ENCODE data around the gene GNAI1. TPM values are rescaled to one million over a fixed set of nuclear protein-coding genes. Genes with fewer than 3 reads are reported as not detected.

Gene GNAI1
- polyA plus RNA-seq, 4 donors = 55.7 to 151 (median 116) TPM

DNA sequence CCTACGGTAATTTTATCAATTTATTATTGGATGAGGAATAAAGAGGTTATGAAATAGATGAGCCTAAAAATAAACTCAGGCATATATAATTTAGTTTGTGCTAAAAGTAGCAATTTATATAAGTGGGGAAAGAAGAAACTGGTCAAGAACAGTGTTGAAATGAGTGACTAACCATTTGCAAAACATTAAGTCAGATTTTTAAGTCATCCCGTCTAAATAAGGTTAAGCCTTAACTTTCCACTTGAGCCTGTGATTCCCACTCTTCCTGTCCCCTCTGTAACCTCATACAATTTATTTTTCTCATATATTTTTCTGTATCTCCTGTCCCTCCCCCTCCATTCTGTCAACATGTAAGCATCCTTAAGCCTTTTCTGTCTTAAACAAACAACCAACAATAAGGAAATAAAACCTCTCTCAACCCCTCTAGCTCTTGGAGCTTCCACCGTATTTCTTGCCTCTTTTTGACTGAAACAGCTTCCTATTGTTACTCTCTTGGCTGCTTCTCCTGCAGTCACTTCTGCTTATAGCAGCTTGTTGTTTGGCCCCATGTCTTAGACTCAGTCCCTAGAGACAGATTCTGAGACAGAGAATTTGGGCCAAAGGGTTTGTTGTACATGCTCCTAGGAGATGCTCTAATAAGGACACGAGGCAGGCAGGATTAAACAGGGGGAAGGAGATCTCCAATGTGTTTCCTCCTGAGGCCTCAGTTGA is 109.7 kb downstream of the GNAI1 start:
- peak in 3 of 4 donors; percentile 16 to 39 (median 26) for DNase-seq (ENCODE audit: low read depth in 4 of 4, low spot score in 3 of 4)

DNA sequence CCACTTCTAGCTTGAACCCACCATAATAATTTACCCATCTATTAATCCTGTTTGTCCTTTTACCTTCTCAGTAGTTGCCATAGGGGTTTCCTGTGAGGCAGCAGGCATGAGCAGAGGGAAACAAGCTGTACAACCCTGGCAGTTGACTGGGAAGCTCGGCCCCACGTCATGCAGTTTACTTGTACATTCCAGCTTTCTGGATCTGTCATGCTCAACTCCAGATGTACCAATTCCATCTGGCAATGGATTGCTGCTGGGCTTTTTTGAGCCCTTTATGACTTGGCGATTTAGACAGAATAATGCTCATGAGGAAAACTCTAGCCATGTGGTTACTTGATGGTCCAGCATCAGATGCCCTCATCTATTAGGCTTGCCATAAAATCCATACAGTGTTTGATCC is 112.5 kb downstream of the GNAI1 start:
- no peak for DNase-seq (ENCODE audit: low read depth in 4 of 4, low spot score in 3 of 4)

DNA sequence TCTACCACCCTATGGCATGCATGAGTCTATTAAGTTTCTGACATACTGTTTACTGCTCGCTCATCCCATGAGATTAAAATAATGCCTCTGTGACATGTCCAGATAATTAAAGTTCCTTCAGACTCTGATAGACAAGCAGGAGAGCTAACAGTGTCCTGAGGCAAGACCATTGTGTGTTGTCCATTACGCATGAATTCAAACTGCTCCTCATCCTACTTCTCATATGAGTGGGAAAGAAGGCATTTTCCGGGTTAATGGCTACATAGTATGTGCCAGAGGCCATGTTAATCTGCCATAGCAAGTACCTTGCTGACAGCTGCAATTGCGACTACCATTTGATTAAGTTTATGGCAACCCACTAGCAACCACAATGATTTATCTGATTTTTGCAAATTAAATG is 113.3 kb downstream of the GNAI1 start:
- no peak for DNase-seq (ENCODE audit: low read depth in 4 of 4, low spot score in 3 of 4)

DNA sequence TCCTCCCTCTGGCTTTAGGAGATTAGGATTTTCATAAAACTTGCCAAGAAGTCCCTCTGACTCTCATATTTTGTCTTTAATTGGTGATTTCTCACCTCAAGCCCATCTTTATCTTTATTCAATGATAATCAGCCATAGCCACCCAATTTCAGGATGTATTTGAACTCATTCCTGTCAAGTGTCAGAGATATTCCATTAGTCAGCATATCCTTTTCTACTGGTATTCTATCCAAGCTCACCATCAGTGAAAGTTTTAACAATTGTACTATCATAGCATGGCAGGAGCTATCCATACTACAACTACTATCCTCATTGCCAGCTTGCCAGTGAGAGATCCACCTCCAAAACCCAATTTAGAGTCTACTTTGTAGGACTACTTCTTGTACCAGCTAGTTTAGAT is 114.6 kb downstream of the GNAI1 start:
- DNase-seq (ENCODE audit: low read depth in 4 of 4, low spot score in 3 of 4) = no peak

DNA sequence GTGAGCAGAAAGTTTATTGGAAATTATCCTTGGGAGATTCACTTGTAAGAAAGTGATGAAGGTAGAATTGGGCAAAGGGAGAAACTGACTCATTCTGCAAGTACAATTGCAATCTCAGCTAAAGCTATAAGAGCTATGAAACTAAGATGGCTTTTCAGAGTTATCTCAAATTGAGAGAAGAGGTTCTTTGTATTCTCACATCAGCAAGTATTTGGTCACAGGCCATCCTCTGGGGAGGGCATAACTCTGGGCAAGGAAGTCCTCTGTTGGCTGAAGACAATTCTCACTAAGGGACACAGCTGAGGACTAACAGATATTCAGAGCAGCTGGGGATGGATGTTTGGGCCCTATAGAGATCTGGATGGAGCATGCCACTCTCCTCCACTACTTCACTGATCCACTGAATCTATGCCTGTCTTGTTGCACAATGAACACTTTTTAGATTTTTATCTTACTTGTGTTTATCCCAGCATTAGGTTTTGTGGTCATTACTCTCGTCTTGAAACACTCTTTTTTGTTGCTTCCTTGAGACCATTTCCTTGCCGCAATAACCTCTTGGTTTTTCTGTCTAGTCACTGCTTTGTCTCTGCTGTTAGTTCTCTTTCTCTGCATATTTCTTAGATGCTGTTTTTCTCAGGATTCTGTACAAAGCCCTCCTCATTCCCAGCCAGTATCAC is 115.1 kb downstream of the GNAI1 start:
- DNase-seq (ENCODE audit: low read depth in 4 of 4, low spot score in 3 of 4) = no peak

DNA sequence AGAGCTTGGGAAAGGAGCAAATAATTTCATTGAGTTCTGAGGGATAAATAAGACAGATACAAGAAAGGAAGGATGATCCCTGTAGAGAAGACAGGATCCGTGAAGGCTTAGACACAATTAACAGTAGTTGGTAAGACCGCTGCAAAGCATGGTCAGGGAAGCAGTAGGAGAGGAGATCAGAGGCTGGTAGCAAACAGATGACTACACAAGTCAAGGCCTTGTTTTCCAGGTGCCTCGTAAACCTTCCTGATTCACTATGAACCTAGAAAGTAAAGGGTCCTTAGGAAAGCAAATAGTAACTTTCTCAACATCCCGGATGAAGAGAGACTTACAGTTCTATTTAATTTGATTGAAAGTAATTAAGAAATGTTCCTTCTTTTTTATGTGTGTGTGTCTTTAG is 118.6 kb downstream of the GNAI1 start:
- DNase-seq (ENCODE audit: low read depth in 4 of 4, low spot score in 3 of 4) = no peak

DNA sequence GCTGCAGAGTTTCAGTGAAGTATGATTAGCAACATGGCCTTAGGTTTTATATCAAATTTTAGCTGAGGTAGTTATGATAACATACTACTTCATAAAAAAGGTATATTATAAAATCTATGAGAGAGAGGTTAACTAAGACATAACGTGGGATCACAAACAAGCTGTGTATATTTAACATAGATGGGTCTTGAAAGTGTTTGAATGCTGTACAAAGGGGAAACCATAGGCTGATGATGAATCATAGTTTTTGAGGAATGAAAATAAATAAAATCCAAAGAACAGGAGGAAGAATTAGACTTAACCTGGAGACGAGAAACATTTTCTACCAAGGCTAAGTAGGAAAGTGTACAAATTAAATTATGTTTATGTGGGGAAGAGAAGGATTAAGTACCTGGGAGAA is 119.0 kb downstream of the GNAI1 start:
- DNase-seq (ENCODE audit: low read depth in 4 of 4, low spot score in 3 of 4) = no peak

DNA sequence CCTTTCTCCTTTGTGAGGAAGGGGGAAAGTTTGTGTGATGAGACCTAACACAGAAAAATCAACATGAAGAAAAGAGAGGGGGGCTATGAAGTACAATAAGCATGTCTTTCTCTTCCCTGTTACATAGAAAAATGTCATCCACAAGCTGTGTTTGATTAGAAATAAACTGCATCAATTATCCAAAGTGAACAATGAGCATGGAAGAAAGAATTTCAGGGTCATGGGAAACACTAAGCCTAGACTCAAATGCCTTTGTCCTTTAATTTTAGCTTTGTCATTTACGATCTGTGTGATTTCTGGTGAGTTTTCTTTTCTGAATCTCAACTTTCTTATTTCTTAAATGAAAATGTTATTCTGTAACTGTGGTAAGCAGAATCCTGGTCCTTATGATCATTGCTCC is 121.0 kb downstream of the GNAI1 start:
- no peak for DNase-seq (ENCODE audit: low read depth in 4 of 4, low spot score in 3 of 4)

DNA sequence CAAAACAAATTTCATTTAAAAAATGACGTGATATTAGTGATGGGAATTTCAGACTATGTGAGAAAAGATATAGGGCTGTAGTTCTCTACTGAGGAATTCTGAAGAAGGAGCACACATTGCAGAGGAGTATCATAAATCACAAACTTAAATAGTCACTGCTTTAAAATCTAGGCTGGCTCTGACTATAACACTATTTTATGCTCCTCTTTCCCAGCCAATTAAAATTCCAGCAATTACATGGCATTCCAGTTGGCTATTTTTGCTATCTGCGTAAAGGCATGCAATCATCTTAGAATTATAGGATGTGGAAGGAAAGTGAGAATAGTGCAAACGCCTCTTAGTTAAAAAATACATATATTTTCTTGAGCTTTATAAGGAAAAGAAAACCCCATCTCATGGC is 123.1 kb downstream of the GNAI1 start:
- DNase-seq (ENCODE audit: low read depth in 4 of 4, low spot score in 3 of 4) = no peak

DNA sequence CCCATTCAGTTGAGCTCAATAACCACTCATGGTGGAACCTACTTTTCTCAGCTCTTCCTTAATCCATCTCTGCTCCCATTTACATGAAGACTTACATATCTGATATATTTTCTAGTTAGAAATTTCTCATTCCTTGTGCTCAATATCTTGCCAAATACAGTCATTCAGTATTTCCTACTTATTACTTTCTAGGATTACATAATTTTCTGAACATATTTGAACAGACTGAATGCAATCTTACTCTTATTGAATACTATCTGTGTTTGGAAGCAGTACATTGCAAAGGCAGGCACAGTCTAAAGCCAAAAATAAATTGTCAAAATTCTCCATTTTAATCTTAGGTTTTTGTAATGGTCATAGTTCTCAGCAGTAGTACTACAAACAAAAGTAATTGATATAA is 126.0 kb downstream of the GNAI1 start:
- DNase-seq (ENCODE audit: low read depth in 4 of 4, low spot score in 3 of 4) = no peak

DNA sequence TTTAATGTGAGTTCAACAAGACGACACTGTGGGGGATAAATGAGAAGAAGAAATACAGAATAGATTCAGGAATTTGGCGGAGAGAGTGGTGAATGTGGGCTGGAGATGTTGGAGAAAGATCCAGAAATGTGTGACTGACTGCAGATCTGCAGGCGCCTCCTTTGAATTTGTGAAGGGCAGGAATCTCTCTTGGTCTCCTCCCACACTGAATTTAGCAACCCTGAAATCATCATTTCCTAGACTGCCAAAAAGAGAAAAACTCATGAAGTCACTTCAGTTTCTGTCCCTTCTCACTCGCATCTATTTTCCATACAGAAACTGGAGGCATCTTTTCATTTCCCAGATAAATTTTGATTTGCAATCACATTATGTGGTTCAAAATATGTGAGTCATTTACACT is 128.7 kb downstream of the GNAI1 start:
- DNase-seq (ENCODE audit: low read depth in 4 of 4, low spot score in 3 of 4) = no peak

DNA sequence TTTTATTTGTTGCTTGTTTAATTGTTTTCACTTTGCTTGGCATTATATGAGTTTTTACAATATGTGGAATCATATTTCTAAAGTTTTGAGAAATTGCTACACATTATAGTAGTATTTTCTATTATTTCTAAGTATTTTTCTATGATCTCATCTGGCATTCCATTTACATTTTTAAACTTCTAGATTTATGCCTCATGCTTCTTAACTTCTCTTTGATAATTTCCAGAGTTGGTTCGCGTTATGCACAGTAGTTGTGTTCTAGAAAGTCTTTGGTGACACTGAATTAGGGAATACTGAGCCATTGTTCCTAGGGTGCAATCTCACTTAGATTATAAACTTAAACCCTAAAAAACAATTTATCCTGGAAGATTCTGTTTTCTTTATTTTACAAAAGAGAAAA is 129.2 kb downstream of the GNAI1 start:
- DNase-seq (ENCODE audit: low read depth in 4 of 4, low spot score in 3 of 4) = no peak

DNA sequence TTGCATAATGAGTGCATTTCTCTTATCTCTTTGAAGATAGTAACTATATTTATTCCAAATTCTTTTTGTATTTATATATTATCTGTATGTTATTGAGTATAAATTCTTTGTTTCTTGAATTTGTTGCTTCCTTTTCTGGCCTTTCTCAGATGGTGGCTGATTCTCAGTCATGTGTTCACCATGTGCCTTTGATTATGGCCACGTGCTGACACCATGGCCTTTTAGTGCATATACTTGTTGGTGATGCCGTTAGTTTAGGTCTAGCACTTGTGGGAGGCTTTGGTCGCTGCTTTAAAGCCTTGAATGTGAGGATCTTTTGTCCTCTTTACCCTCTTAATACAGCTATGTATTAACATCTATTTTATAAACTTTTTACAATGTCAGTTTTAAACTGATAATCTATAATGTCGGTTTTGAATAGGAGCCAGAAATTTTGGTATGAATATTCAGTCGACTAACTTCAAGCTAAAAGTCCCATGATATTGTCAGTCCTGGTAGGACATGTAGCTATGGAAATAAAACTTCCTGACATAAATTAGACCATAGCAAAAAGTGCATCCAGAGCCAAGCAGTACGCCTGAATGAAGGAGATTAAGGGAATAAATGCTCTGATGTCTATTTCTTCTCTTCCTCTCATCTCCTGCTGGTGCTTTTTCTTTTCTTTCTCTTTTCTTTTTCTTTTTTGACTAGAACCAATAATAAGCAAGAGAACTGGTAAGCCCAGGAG is 130.3 kb downstream of the GNAI1 start:
- no peak for DNase-seq (ENCODE audit: low read depth in 4 of 4, low spot score in 3 of 4)

DNA sequence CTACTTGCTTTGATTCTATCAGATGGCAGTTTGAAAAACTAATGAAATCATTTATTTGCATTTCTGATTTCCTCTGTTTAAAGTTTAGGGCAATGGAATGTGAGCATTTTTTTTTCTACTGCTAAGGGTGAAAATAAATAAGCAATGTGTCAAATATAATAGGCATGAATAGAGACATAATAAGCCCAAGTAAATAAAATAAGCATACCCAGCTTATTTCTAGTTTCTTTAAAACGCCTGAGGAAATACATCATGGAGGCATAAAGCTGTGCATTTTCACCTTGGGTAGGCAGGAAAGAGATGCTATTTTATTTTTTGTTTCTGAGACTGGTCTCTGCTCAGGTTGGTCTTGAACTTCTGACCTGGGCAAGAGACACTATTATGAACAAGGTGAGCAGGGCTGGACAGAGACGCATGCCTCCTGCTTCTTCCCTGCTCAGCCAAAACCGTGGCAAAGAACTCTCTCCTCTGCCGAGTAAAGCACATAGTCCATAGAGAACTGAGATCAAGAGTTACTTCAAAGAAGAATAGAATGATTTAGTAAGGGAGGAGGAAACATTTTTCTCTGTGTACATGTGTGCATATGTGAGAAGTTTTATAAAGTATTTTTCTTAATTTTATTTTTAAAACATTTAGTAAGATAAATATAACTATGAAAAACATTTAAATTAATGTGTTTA is 138.1 kb downstream of the GNAI1 start:
- no peak for DNase-seq (ENCODE audit: low read depth in 4 of 4, low spot score in 3 of 4)

DNA sequence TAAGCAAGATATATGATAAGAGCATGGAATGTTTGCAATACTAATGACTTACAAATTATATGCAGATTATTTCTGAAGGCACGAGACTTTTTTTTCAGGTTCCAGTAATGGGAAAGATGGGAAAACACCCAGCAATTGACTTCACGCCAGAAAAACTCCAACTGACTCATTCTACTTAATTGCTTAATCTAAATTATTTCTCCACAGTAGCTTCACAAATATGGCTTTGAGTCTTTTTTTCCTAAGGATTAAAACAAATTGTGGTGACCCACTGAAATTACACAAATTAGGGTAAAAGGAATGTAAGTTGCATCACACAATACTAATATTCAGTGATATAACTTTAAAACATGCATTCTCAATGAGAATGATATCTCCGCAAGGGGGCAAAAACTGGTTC is 138.7 kb downstream of the GNAI1 start:
- DNase-seq (ENCODE audit: low read depth in 4 of 4, low spot score in 3 of 4) = no peak

DNA sequence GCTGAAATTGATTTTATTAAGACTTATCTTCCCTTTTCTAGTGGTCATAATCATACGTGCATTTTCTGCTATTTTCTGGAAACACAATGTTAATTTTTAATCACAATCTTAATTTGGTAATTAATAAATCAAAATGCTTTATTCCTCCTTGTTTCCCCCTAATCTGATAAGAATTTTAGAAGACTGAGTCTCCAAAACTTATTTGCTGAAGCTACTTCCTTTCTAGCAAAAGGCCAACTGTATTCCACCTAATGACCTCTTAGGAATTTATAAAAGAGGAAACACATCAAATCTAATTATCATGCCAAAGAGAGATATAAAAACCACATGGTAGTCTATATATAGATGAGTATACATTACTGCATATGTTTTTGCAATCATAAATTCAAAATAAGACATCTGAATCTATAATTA is 140.6 kb downstream of the GNAI1 start:
- no peak for DNase-seq (ENCODE audit: low read depth in 4 of 4, low spot score in 3 of 4)

Data from left renal pelvis (tissue), 4 donors.